ENCODE data around the gene RAD51B.

The RAD51B gene

GRCh38 chr14:68482018-68482417 lies 662.4 kb downstream of the RAD51B start:
- WGBS: 95% methylated on average over 2 of the region's 2 CpGs

GRCh38 chr14:68482772-68483395 lies 663.3 kb downstream of the RAD51B start:
- peaks cover 10% of the 10 kb centered on the region; the same call in 1 of the 2 replicates for H3K4me1 ChIP-seq (ENCODE audit: insufficient read depth, low read length)
- no peak overlapping the region for H3K27ac ChIP-seq (ENCODE audit: low read depth, low read length)
- no peak overlapping the region for H3K9ac ChIP-seq (ENCODE audit: low read depth, low read length)
- H3K4me3 ChIP-seq (ENCODE audit: low read length): no peak overlapping the region
- H3K36me3 ChIP-seq (ENCODE audit: insufficient read depth, low read length): no peaks in the 10 kb centered on the region
- H3K27me3 ChIP-seq (ENCODE audit: insufficient read depth, low read length): no peaks in the 10 kb centered on the region
- WGBS: 100% methylated on average over 1 of the region's 1 CpG
- no peaks in the 10 kb centered on the region for H3K9me3 ChIP-seq (ENCODE audit: insufficient read depth, low read depth, low read length)

More at GRCh38 chr14:68482018-68482417, 662.4 kb downstream of the RAD51B start:
- Histone ChIP-seq H3K27ac (ENCODE audit: low read depth, low read length) (no peak overlapping the region), H3K9me3 (ENCODE audit: insufficient read depth, low read depth, low read length) (no peaks in the 10 kb centered on the region), H3K4me1 (ENCODE audit: insufficient read depth, low read length) (peaks cover 19% of the 10 kb centered on the region), H3K9ac (ENCODE audit: low read depth, low read length) (no peak overlapping the region), H3K36me3 (ENCODE audit: insufficient read depth, low read length) (no peaks in the 10 kb centered on the region), H3K27me3 (ENCODE audit: insufficient read depth, low read length) (no peaks in the 10 kb centered on the region), H3K4me3 (ENCODE audit: low read length) (no peak overlapping the region)

GRCh38 chr14:68486033-68486732 lies 666.6 kb downstream of the RAD51B start:
- H3K9me3 ChIP-seq (ENCODE audit: insufficient read depth, low read depth, low read length): no peaks in the 10 kb centered on the region
- no peak overlapping the region for H3K27ac ChIP-seq (ENCODE audit: low read depth, low read length)
- H3K4me3 ChIP-seq (ENCODE audit: low read length): no peak overlapping the region
- no peaks in the 10 kb centered on the region for H3K27me3 ChIP-seq (ENCODE audit: insufficient read depth, low read length)
- no peak overlapping the region for H3K9ac ChIP-seq (ENCODE audit: low read depth, low read length)
- H3K4me1 ChIP-seq (ENCODE audit: insufficient read depth, low read length): no peaks in the 10 kb centered on the region
- H3K36me3 ChIP-seq (ENCODE audit: insufficient read depth, low read length): no peaks in the 10 kb centered on the region
- WGBS: 86% methylated on average over 7 of the region's 7 CpGs

- no peak overlapping the region for H3K27ac ChIP-seq (ENCODE audit: low read depth, low read length)
- 88% methylated on average over 6 of the region's 6 CpGs for WGBS
- no peak overlapping the region for H3K4me3 ChIP-seq (ENCODE audit: low read length)
- no peak overlapping the region for H3K9ac ChIP-seq (ENCODE audit: low read depth, low read length)
- H3K36me3 ChIP-seq (ENCODE audit: insufficient read depth, low read length): no peaks in the 10 kb centered on the region
- H3K4me1 ChIP-seq (ENCODE audit: insufficient read depth, low read length): no peaks in the 10 kb centered on the region
- H3K9me3 ChIP-seq (ENCODE audit: insufficient read depth, low read depth, low read length): no peaks in the 10 kb centered on the region
- H3K27me3 ChIP-seq (ENCODE audit: insufficient read depth, low read length): no peaks in the 10 kb centered on the region
These were observed 667.2 kb downstream of the RAD51B start for GRCh38 chr14:68486809-68487208.

GRCh38 chr14:68487805-68488590 lies 668.4 kb downstream of the RAD51B start:
- no peak overlapping the region for H3K9ac ChIP-seq (ENCODE audit: low read depth, low read length)
- no peaks in the 10 kb centered on the region for H3K27me3 ChIP-seq (ENCODE audit: insufficient read depth, low read length)
- WGBS: 93% methylated on average over 2 of the region's 3 CpGs
- peaks cover 9% of the 10 kb centered on the region for H3K4me1 ChIP-seq (ENCODE audit: insufficient read depth, low read length)
- no peaks in the 10 kb centered on the region for H3K36me3 ChIP-seq (ENCODE audit: insufficient read depth, low read length)
- no peak overlapping the region for H3K27ac ChIP-seq (ENCODE audit: low read depth, low read length)
- no peak overlapping the region for H3K4me3 ChIP-seq (ENCODE audit: low read length)
- no peaks in the 10 kb centered on the region for H3K9me3 ChIP-seq (ENCODE audit: insufficient read depth, low read depth, low read length)

- Histone ChIP-seq H3K36me3 (ENCODE audit: insufficient read depth, low read length) (no peaks in the 10 kb centered on the region), H3K9me3 (ENCODE audit: insufficient read depth, low read depth, low read length) (no peaks in the 10 kb centered on the region), H3K27me3 (ENCODE audit: insufficient read depth, low read length) (no peaks in the 10 kb centered on the region), H3K27ac (ENCODE audit: low read depth, low read length) (no peak overlapping the region), H3K9ac (ENCODE audit: low read depth, low read length) (no peak overlapping the region), H3K4me1 (ENCODE audit: insufficient read depth, low read length) (peaks cover 19% of the 10 kb centered on the region), H3K4me3 (ENCODE audit: low read length) (no peak overlapping the region)
- WGBS: 90% methylated on average over 6 of the region's 6 CpGs
These were observed 672.2 kb downstream of the RAD51B start for GRCh38 chr14:68491793-68492192.

- Histone ChIP-seq H3K27me3 (ENCODE audit: insufficient read depth, low read length) (no peaks in the 10 kb centered on the region), H3K27ac (ENCODE audit: low read depth, low read length) (no peak overlapping the region), H3K4me3 (ENCODE audit: low read length) (no peak overlapping the region), H3K9me3 (ENCODE audit: insufficient read depth, low read depth, low read length) (no peaks in the 10 kb centered on the region), H3K36me3 (ENCODE audit: insufficient read depth, low read length) (no peaks in the 10 kb centered on the region), H3K4me1 (ENCODE audit: insufficient read depth, low read length) (peaks cover 19% of the 10 kb centered on the region), H3K9ac (ENCODE audit: low read depth, low read length) (no peak overlapping the region)
- WGBS: 68% methylated on average over 5 of the region's 5 CpGs
These were observed 673.0 kb downstream of the RAD51B start for GRCh38 chr14:68492381-68493151.

GRCh38 chr14:68493152-68493911 lies 673.8 kb downstream of the RAD51B start:
- WGBS: 91% methylated on average over 9 of the region's 9 CpGs
- H3K27ac ChIP-seq (ENCODE audit: low read depth, low read length): no peak overlapping the region

GRCh38 chr14:68495101-68496039 lies 675.8 kb downstream of the RAD51B start:
- WGBS: 93% methylated on average over 14 of the region's 14 CpGs
- no peaks in the 10 kb centered on the region for H3K36me3 ChIP-seq (ENCODE audit: insufficient read depth, low read length)
- H3K4me1 ChIP-seq (ENCODE audit: insufficient read depth, low read length): peaks cover 19% of the 10 kb centered on the region
- no peaks in the 10 kb centered on the region for H3K27me3 ChIP-seq (ENCODE audit: insufficient read depth, low read length)
- no peak overlapping the region for H3K4me3 ChIP-seq (ENCODE audit: low read length)
- no peaks in the 10 kb centered on the region for H3K9me3 ChIP-seq (ENCODE audit: insufficient read depth, low read depth, low read length)
- no peak overlapping the region for H3K27ac ChIP-seq (ENCODE audit: low read depth, low read length)
- H3K9ac ChIP-seq (ENCODE audit: low read depth, low read length): no peak overlapping the region

More at GRCh38 chr14:68493152-68493911, 673.8 kb downstream of the RAD51B start:
- Histone ChIP-seq H3K9ac (ENCODE audit: low read depth, low read length) (no peak overlapping the region), H3K4me1 (ENCODE audit: insufficient read depth, low read length) (peaks cover 19% of the 10 kb centered on the region), H3K36me3 (ENCODE audit: insufficient read depth, low read length) (no peaks in the 10 kb centered on the region), H3K9me3 (ENCODE audit: insufficient read depth, low read depth, low read length) (no peaks in the 10 kb centered on the region), H3K27me3 (ENCODE audit: insufficient read depth, low read length) (no peaks in the 10 kb centered on the region), H3K4me3 (ENCODE audit: low read length) (no peak overlapping the region)

All from HUES64 (cell line).